ENCODE results near the gene CLDND1. TPM values are rescaled to one million over a fixed set of nuclear protein-coding genes. Genes with fewer than 3 reads are reported as not detected.

CLDND1 gene
- 100 to 1,000 TPM; 150 to 162 TPM for total RNA-seq
- 207 TPM for polyA plus RNA-seq (ENCODE audit: insufficient read depth, low read depth, low replicate concordance)
- long read RNA-seq, donor 1, transcript CLDND1-201 (5 exons, 2,161 nt): major isoform, 35 of 45 reads
- long read RNA-seq, donor 1, partial matches to known transcripts: 0 of 45 reads
- long read RNA-seq, donor 1, other reads (novel, unspliced or antisense): 0 of 45 reads
- long read RNA-seq, donor 2, transcript CLDND1-201 (5 exons, 2,161 nt): major isoform, 23 of 31 reads
- long read RNA-seq, donor 2, partial matches to known transcripts: 0 of 31 reads
- long read RNA-seq, donor 2, other reads (novel, unspliced or antisense): 0 of 31 reads

- TF ChIP-seq CTCF (IDR thresholded peaks at IDR 0.05) (no peak), POLR2A (IDR thresholded peaks at IDR 0.05) (peak; percentile 63)
- intact Hi-C loops (cut with DNase I; ENCODE audit: low total_unique reads): no loop called here
- no peaks in the 10 kb centered on the region for H3K27me3 ChIP-seq
Measured at GRCh38 chr3:98522544-98523281, at the start of gene CLDND1. Gene CLDND1, minus strand, starts transcription at chr3:98522902. Its CDS starts 1,478 bp downstream, at chr3:98521424.

GRCh38 chr3:98568402-98568801 lies 45.7 kb upstream of the CLDND1 start:
- intact Hi-C loops (cut with DNase I; ENCODE audit: low total_unique reads): no loop called here
- 80 to 84% methylated on average over 3 of the region's 3 CpGs for WGBS, 2 donors

More at GRCh38 chr3:98522544-98523281, at the start of gene CLDND1:
- Histone ChIP-seq H3K9me3 (no peaks in the 10 kb centered on the region), H3K4me3 (peak within 1 kb of the TSS; percentile 89 to 98), H3K4me1 (no peaks in the 10 kb centered on the region), H3K36me3 (ENCODE audit: low read depth, missing control alignments) (no peaks in the 10 kb centered on the region), H3K27ac (peak within 1 kb of the TSS; percentile 96 to 98)
- WGBS, 2 donors: 0% methylated on average over 40 to 62 of the region's 63 CpGs
- peak; percentile 99 for DNase-seq

GRCh38 chr3:98567666-98568270 lies 45.1 kb upstream of the CLDND1 start:
- WGBS, 2 donors: 87 to 91% methylated on average over 2 of the region's 2 CpGs
- no peak for TF ChIP-seq POLR2A (IDR thresholded peaks at IDR 0.05)
- no peak for TF ChIP-seq CTCF (IDR thresholded peaks at IDR 0.05)
- Histone ChIP-seq H3K27me3 (no peaks in the 10 kb centered on the region), H3K4me3 (no peak overlapping the region), H3K36me3 (ENCODE audit: low read depth, missing control alignments) (no peaks in the 10 kb centered on the region), H3K9me3 (no peaks in the 10 kb centered on the region), H3K4me1 (no peaks in the 10 kb centered on the region), H3K27ac (no peak overlapping the region)
- DNase-seq: no peak
- intact Hi-C loops (cut with DNase I; ENCODE audit: low total_unique reads): no loop called here

More at GRCh38 chr3:98568402-98568801, 45.7 kb upstream of the CLDND1 start:
- TF ChIP-seq POLR2A (IDR thresholded peaks at IDR 0.05) (no peak), CTCF (IDR thresholded peaks at IDR 0.05) (no peak)
- Histone ChIP-seq H3K4me3 (no peak overlapping the region), H3K4me1 (no peaks in the 10 kb centered on the region), H3K9me3 (no peaks in the 10 kb centered on the region), H3K27me3 (no peaks in the 10 kb centered on the region), H3K27ac (no peak overlapping the region), H3K36me3 (ENCODE audit: low read depth, missing control alignments) (no peaks in the 10 kb centered on the region)
- DNase-seq: no peak

- TF ChIP-seq POLR2A (IDR thresholded peaks at IDR 0.05): no peak
- no peak for TF ChIP-seq CTCF (IDR thresholded peaks at IDR 0.05)
- no peak overlapping the region for H3K4me3 ChIP-seq
- DNase-seq: no peak
- H3K36me3 ChIP-seq (ENCODE audit: low read depth, missing control alignments): no peaks in the 10 kb centered on the region
- no peaks in the 10 kb centered on the region for H3K27me3 ChIP-seq
- H3K27ac ChIP-seq: no peak overlapping the region
- intact Hi-C loops (cut with DNase I; ENCODE audit: low total_unique reads): no loop called here
- 80 to 89% methylated on average over 6 of the region's 6 CpGs for WGBS, 2 donors
- H3K9me3 ChIP-seq: no peaks in the 10 kb centered on the region
- no peaks in the 10 kb centered on the region for H3K4me1 ChIP-seq
Measured at GRCh38 chr3:98565843-98566242, 43.1 kb upstream of the CLDND1 start.

Data from testis (tissue), 5 donors.